HL-60 (cell line): ENCODE results near the gene NOX5.

ENCODE experiments used
- CTCF ChIP-seq: IDR thresholded peaks from one replicate; pipeline ENCODE4 v1.5.1; 2011; ENCODE audit warnings: low read length, control low read depth, inconsistent platforms; ENCODE audit not compliant: insufficient read depth
- GABPA ChIP-seq: IDR thresholded peaks from 2 replicates; pipeline ENCODE4 v1.6.1; 2012; ENCODE audit warnings: low read depth
- POLR2AphosphoS5 ChIP-seq: IDR thresholded peaks from 2 replicates; pipeline ENCODE4 v1.6.1; 2012; ENCODE audit warnings: low read depth
- TF ChIP-seq, protein P1 (sequence below): IDR thresholded peaks from 2 replicates; pipeline ENCODE4 v1.6.1; 2012; ENCODE audit warnings: low read depth; ENCODE audit not compliant: insufficient replicate concordance

DNA sequence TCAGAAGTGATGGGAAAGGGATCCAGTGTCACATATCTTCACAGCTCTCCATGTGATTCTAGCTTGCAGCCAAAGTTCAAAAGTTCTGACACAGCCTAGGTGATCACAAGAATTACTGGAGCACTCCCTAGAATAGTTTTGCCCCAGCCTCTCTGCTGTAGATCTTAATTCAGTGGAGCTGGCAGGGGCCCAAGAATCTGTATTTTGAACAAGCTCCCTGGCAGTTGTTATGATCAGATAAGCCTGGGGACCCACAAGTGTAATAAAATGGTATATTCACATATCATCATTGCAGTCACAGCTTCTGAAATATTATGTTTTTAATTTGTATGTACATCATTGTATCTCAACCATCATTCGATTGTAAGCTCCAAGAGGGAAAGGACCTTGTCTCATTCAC, 62.3 kb downstream of the NOX5 start:
- no peak for TF ChIP-seq POLR2AphosphoS5
- no peak for TF ChIP-seq CTCF
- no peak for TF ChIP-seq GABPA
- TF ChIP-seq, protein P1, sequence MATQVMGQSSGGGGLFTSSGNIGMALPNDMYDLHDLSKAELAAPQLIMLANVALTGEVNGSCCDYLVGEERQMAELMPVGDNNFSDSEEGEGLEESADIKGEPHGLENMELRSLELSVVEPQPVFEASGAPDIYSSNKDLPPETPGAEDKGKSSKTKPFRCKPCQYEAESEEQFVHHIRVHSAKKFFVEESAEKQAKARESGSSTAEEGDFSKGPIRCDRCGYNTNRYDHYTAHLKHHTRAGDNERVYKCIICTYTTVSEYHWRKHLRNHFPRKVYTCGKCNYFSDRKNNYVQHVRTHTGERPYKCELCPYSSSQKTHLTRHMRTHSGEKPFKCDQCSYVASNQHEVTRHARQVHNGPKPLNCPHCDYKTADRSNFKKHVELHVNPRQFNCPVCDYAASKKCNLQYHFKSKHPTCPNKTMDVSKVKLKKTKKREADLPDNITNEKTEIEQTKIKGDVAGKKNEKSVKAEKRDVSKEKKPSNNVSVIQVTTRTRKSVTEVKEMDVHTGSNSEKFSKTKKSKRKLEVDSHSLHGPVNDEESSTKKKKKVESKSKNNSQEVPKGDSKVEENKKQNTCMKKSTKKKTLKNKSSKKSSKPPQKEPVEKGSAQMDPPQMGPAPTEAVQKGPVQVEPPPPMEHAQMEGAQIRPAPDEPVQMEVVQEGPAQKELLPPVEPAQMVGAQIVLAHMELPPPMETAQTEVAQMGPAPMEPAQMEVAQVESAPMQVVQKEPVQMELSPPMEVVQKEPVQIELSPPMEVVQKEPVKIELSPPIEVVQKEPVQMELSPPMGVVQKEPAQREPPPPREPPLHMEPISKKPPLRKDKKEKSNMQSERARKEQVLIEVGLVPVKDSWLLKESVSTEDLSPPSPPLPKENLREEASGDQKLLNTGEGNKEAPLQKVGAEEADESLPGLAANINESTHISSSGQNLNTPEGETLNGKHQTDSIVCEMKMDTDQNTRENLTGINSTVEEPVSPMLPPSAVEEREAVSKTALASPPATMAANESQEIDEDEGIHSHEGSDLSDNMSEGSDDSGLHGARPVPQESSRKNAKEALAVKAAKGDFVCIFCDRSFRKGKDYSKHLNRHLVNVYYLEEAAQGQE: no peak
